ENCODE results near the gene UBE2I.

Gene UBE2I

DNA sequence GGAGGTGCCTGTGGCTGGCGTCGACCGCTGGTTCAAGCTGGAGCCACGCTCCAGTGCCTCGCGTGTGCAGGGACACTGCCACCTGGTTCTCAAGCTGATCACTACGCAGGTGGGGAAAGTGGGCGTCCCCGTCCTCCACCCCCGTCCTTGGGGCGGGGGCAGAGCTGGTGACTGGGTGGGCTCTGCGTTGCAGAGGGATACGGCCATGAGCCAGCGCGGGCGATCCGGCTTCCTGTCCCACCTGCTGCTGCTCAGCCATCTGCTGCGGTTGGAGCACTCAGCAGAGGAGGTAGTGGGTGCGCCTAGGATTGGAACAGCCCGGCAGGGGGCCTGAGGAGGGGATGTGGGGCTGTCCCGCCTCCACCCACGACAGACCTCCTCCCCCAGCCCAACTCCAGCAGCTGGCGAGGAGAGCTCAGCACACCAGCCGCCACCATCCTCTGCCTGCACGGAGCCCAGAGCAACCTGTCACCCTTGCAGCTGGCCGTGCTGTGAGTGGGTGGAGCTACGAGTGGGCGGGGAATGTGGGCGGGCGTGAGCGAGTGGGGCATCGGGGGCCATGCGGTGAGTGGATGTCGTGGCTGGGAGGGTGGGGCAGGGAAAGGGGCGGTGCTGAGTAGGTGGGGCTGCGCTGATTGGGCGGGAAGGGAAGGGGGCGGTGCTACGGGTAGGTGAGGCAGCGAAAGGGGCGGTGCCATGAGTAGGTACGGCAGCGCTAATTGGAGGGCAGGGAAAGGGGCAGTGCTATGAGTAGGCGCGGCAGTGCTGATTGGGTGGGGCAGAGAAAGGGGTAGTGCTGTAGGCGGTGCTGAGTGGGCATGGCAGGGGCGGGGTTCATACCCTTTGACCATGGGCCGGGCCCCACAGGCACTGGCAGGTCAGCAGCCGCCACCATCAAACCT lies 33.3 kb downstream of the UBE2I start:
- CTCF ChIA-PET, result interaction anchor here (0.5 to 0.6 kb wide), 3 partner anchors 11 to 460 kb away, joined by 4 to 5 read pairs (median 4); no protein-coding TSS in a partner anchor
- peak overlapping the region; percentile 39 for H3K27ac ChIP-seq
- POLR2A ChIA-PET (ENCODE audit: low non-redundant PET), result interaction anchor here (0.6 kb wide), 1 partner anchor 440 kb away, joined by 5 read pairs; the partner anchor contains the start of genes NUBP2 and SPSB3
- peak; percentile 99 for DNase-seq (ENCODE audit: low spot score)
- TF ChIP-seq, protein P1, sequence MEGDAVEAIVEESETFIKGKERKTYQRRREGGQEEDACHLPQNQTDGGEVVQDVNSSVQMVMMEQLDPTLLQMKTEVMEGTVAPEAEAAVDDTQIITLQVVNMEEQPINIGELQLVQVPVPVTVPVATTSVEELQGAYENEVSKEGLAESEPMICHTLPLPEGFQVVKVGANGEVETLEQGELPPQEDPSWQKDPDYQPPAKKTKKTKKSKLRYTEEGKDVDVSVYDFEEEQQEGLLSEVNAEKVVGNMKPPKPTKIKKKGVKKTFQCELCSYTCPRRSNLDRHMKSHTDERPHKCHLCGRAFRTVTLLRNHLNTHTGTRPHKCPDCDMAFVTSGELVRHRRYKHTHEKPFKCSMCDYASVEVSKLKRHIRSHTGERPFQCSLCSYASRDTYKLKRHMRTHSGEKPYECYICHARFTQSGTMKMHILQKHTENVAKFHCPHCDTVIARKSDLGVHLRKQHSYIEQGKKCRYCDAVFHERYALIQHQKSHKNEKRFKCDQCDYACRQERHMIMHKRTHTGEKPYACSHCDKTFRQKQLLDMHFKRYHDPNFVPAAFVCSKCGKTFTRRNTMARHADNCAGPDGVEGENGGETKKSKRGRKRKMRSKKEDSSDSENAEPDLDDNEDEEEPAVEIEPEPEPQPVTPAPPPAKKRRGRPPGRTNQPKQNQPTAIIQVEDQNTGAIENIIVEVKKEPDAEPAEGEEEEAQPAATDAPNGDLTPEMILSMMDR (conservative IDR thresholded peaks at IDR 0.05; ENCODE audit: low read depth), result no peak

DNA sequence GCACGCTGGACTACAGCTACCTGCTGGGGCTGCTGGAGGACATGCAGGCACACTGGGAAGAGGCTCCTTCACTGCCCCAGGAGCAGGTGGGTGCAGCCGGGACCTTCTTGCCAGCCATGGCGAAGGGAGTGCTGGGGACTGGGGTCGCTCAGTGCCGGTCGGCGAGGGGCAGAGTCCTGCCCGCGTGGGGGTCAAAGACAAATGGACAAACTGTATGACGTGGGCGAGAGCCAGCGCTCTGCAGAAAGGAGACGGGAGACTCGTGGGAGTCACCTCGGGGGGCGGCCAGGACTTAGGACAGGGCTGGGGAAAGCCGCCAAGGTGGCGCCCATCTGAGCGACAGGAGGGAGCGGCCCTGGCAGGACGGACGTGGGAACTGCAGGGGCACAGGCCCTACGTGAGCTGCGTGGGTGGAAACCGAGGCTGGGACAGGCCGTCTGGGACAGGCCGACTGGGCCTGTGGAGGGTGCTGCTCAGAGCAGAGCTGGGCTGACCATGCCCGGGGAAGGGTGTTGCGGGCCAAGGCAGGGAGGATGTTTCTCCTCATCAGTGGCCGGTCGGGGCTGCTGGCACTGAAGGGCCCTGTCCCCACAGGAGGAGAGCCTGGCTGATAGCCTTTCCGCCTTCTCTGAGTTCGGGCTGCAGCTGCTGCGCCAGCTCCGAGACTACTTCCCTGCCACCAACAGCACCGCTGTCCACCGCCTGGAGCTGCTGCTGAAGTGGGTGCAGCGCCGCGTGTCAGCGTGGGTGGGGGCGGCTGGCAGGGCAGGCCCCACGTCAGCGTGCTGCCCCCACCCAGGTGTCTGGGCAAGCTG lies 34.2 kb downstream of the UBE2I start:
- peak overlapping the region; percentile 39 for H3K27ac ChIP-seq
- TF ChIP-seq, protein P1 (conservative IDR thresholded peaks at IDR 0.05; ENCODE audit: low read depth), result no peak
- no peak for DNase-seq (ENCODE audit: low spot score)
- ChIA-PET CTCF (no interaction called here), POLR2A (ENCODE audit: low non-redundant PET) (no interaction called here)

DNA sequence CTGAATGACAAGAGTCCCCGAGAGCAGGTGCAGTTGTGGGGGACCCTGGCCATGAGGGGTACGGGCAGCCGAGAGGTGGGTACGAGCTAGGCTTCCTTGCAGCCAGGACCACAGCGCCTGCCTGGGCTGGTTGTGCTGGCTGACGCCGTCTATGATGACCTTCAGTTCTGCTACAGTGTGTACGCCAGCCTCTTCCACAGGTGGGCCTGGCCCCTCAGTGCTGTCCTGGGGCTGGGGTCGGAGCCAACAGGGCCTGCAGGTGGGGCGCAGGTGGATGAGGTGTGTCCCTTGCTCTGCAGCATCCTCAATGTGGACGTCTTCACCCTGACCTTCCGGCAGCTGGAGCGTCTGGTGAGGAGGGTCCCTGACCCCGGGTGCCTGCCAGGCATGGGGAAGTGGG lies 35.1 kb downstream of the UBE2I start:
- TF ChIP-seq, protein P1 (conservative IDR thresholded peaks at IDR 0.05; ENCODE audit: low read depth), result no peak
- POLR2A ChIA-PET (ENCODE audit: low non-redundant PET), result no interaction called here
- DNase-seq (ENCODE audit: low spot score), result no peak
- CTCF ChIA-PET, result no interaction called here
- no peak overlapping the region; the same call in 1 of the 2 replicates for H3K27ac ChIP-seq

DNA sequence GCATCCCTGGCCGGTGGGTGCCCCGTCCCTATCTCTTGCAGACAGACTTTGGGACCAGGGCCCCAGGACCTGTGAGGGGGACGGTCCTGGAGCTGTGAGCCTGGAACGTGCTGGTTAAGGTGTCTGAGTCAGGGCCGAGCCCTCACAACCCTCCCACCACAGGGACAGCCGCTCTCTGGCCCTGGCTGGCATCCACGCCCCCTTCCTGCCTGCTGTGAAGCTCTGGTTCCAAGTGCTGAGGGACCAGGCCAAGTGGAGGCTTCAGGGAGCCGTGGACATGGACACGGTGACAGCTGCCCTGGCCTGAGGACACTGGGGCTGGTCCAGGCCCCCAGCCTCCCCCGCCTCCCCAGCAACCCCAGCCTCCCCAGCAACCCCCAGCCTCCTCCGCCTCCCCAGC lies 35.7 kb downstream of the UBE2I start:
- no peak for DNase-seq (ENCODE audit: low spot score)
- TF ChIP-seq, protein P1 (conservative IDR thresholded peaks at IDR 0.05; ENCODE audit: low read depth), result no peak
- no peak overlapping the region for H3K27ac ChIP-seq
- POLR2A ChIA-PET (ENCODE audit: low non-redundant PET), result no interaction called here
- CTCF ChIA-PET, result no interaction called here

DNA sequence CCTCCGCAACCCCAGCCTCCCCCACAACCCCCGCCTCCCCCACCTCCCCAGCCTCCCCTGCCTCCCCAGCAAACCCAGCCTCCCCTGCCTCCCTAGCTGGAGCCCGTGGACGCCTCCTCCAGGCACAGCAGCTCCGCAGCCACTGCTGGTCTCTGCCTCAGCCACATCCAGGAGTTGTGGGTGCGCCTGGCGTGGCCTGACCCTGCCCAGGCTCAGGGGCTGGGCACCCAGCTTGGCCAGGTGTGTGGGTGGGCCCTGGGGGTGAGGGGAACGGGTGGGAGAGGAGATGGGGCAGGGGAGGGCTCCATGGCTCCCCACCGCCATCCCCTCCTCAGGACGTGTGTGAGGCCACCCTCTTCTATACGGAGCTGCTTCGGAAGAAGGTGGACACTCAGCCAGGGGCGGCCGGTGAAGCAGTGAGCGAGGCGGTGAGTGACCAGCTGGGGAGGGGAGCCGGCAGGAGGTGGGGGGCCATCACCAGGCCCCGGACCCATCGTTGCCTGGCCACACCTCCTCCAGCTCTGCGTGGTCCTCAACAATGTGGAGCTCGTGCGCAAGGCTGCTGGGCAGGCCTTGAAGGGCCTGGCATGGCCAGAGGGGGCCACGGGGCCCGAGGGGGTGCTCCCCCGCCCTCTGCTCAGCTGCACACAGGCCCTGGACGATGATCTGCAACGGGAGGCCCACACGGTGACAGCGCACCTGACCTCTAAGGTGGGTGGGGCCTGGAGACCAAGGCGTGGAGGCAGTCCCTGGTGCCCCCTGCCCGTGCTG lies 36.4 kb downstream of the UBE2I start:
- TF ChIP-seq, protein P1 (conservative IDR thresholded peaks at IDR 0.05; ENCODE audit: low read depth), result no peak
- CTCF ChIA-PET, result interaction anchor here (0.6 to 2.2 kb wide), 2 partner anchors 18 to 456 kb away, joined by 3 to 13 read pairs; no protein-coding TSS in a partner anchor
- H3K27ac ChIP-seq, result no peak overlapping the region
- DNase-seq (ENCODE audit: low spot score), result no peak
- POLR2A ChIA-PET (ENCODE audit: low non-redundant PET), result interaction anchor here (0.7 kb wide), 1 partner anchor 41 kb away, joined by 3 read pairs; no protein-coding TSS in a partner anchor
